A673 (cell line): Measurements from ENCODE around the gene SRMS. TPM values are rescaled to one million over a fixed set of nuclear protein-coding genes. Genes with fewer than 3 reads are reported as not detected.

Experiments
- BruUV-seq: library from RNA; stranded (reverse); fragments of 400-500 nt; replicated peaks from 2 replicates; lab custom pipeline; 2021; lab: Mats Ljungman, UMichigan
- CTCF ChIA-PET: fragments of 300-600 bp; sonication (Branson Sonifier 250); formaldehyde crosslinking; loops from one replicate; lab custom pipeline; 2022; ENCODE audit warnings: antibody characterized with exemption; lab: Charles Lee
- POLR2A ChIA-PET: fragments of 300-600 bp; sonication (Branson Sonifier 250); formaldehyde crosslinking; loops from one replicate; lab custom pipeline; 2022; ENCODE audit warnings: antibody characterized with exemption; ENCODE audit not compliant: low non-redundant PET; lab: Charles Lee
- DNase-seq: peaks from one replicate; pipeline ENCODE4 v3.0.0-alpha.2; 2015; ENCODE audit warnings: low spot score
- H3K27ac ChIP-seq: fragments of 200-600 bp; sonication (generic); 2 replicates; pipeline ENCODE4 v1.5.1; 2016; ENCODE audit warnings: mixed run types, low read depth, mild to moderate bottlenecking, mixed read lengths, antibody characterized with exemption, low read length; ENCODE audit not compliant: poor library complexity, severe bottlenecking
- H3K27me3 ChIP-seq: fragments of 200-600 bp; sonication (generic); replicated peaks from 2 replicates; pipeline ENCODE4 v1.6.1; 2017; ENCODE audit warnings: mixed run types, low read depth, mild to moderate bottlenecking, mixed read lengths, antibody characterized with exemption, low read length; ENCODE audit not compliant: insufficient read depth, poor library complexity
- H3K36me3 ChIP-seq: fragments of 200-600 bp; sonication (generic); 2 replicates; pipeline ENCODE4 v1.6.1; 2016; ENCODE audit warnings: mixed run types, mild to moderate bottlenecking, mixed read lengths, antibody characterized with exemption, low read length; ENCODE audit not compliant: insufficient read depth, poor library complexity, severe bottlenecking
- H3K4me1 ChIP-seq: fragments of 200-600 bp; sonication (generic); 2 replicates; pipeline ENCODE4 v1.6.1; 2017; ENCODE audit warnings: mixed run types, mild to moderate bottlenecking, mixed read lengths, antibody characterized with exemption, low read length; ENCODE audit not compliant: insufficient read depth, poor library complexity, severe bottlenecking
- H3K4me3 ChIP-seq: fragments of 200-600 bp; sonication (generic); 2 replicates; pipeline ENCODE4 v1.5.1; 2016; ENCODE audit warnings: low read depth, mixed run types, mild to moderate bottlenecking, mixed read lengths, low read length; ENCODE audit not compliant: poor library complexity, severe bottlenecking
- H3K9me3 ChIP-seq: fragments of 200-600 bp; sonication (generic); 2 replicates; pipeline ENCODE4 v1.6.1; 2016; ENCODE audit warnings: mixed run types, low read depth, mild to moderate bottlenecking, mixed read lengths, antibody characterized with exemption, low read length; ENCODE audit not compliant: poor library complexity, severe bottlenecking
- CTCF ChIP-seq: fragments of 300-800, 200-600 bp; sonication (generic); conservative IDR thresholded peaks from 2 replicates; pipeline ENCODE4 v1.5.1; 2017; ENCODE audit warnings: low read depth, mild to moderate bottlenecking, antibody characterized with exemption, low read length, moderate library complexity, mixed read lengths
- EZH2 ChIP-seq: fragments of 200-600 bp; sonication (generic); IDR thresholded peaks from 2 replicates; pipeline ENCODE4 v1.6.1; 2017; ENCODE audit warnings: borderline replicate concordance, low read depth, mild to moderate bottlenecking, mixed read lengths, antibody characterized with exemption, low read length; ENCODE audit not compliant: poor library complexity, severe bottlenecking
- intact Hi-C: fragments of 100-400 bp; cut with micrococcal nuclease; formaldehyde crosslinking; loops from one replicate; pipeline ENCODE4 v1.10.0; 2022; ENCODE audit not compliant: unreplicated experiment
- total RNA-seq: library from RNA; stranded (reverse); gene quantifications from 2 replicates; pipeline ENCODE4 v1.2.3, GENCODE V29; 2021

SRMS gene
- total RNA-seq, 1 experiment from 2014 or later = not detected

GRCh38 chr20:63533871-63534393 is 13.6 kb downstream of the SRMS start:
- intact Hi-C loops = no loop called here
- POLR2A ChIA-PET = no interaction called here
- no peak for DNase-seq
- no peaks in the 10 kb centered on the region for H3K27me3 ChIP-seq
- H3K4me3 ChIP-seq = no peak overlapping the region
- no peaks in the 10 kb centered on the region for H3K36me3 ChIP-seq
- TF ChIP-seq EZH2 (no peak), CTCF (no peak)
- peaks cover 5% of the 10 kb centered on the region for H3K4me1 ChIP-seq
- no peaks in the 10 kb centered on the region for H3K9me3 ChIP-seq
- BruUV-seq = no TSS peak
- CTCF ChIA-PET = no interaction called here
- H3K27ac ChIP-seq = no peak overlapping the region

GRCh38 chr20:63533388-63533787 is 14.2 kb downstream of the SRMS start:
- BruUV-seq = no TSS peak
- H3K27me3 ChIP-seq = no peaks in the 10 kb centered on the region
- no peak for DNase-seq
- peaks cover 5% of the 10 kb centered on the region for H3K4me1 ChIP-seq
- no peaks in the 10 kb centered on the region for H3K36me3 ChIP-seq
- no peak overlapping the region for H3K27ac ChIP-seq
- ChIA-PET CTCF (no interaction called here), POLR2A (no interaction called here)
- TF ChIP-seq CTCF (no peak), EZH2 (no peak)
- H3K4me3 ChIP-seq = no peak overlapping the region
- no peaks in the 10 kb centered on the region for H3K9me3 ChIP-seq
- intact Hi-C loops = no loop called here

DNA sequence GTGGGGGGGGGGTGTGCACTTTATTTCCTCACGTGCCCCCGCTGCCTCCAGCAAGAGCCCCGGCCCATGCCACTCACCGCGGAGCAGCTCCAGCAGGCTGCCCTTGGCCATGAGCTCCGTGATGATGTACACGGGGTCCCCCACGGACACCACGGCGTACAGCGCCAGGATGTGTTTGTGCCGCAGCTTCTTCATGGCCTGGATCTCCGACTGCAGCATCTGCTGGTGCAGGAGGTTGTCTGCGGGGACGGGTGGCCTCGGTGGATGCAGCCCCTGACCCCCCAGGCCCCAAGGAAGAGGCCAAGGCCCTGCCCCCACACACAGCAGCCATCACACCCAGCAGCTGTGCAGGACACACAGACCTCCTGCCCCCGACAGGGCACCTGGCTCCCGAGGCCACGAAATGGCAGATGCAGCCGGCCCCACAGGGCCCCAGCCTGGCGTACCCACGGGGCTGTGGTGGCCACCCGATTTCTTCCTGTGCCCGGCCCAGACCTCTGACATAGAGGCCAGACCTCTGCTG is 15.0 kb downstream of the SRMS start:
- TF ChIP-seq EZH2 = no peak
- TF ChIP-seq CTCF = no peak
- DNase-seq = no peak
- ChIA-PET CTCF (no interaction called here), POLR2A (no interaction called here)
- Histone ChIP-seq H3K4me1 (peaks cover 2% of the 10 kb centered on the region), H3K27ac (no peak overlapping the region), H3K36me3 (no peaks in the 10 kb centered on the region), H3K9me3 (no peaks in the 10 kb centered on the region), H3K27me3 (peaks cover 8% of the 10 kb centered on the region), H3K4me3 (no peak overlapping the region)
- intact Hi-C loops = no loop called here
- no TSS peak for BruUV-seq
